ENCODE measurements around the gene CELA1. TPM values are rescaled to one million over a fixed set of nuclear protein-coding genes. Genes with fewer than 3 reads are reported as not detected.

CELA1 gene
- total RNA-seq, 1 experiment from 2014 or later, result not detected

DNA sequence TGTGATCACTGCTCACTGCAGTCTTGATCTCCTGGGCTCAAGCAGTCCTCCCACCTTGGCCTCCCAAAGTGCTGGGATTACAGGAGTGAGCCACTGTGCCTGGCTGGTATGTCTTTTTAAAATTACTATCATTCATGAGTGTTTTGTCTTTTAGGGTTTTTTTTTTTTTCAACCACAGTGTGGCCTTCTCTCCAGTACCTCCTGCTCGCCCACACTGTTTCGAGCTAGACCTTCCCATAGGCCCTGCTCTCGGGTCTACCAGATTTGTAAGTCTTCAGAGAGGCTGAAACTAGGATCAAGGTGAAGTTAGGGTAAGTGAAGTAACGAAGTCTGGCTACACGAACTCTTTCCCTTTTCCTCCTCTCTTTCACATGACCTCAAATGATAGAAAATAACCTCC lies 24.0 kb downstream of the CELA1 start:
- ChIA-PET CTCF (no interaction called here), POLR2A (no interaction called here)

DNA sequence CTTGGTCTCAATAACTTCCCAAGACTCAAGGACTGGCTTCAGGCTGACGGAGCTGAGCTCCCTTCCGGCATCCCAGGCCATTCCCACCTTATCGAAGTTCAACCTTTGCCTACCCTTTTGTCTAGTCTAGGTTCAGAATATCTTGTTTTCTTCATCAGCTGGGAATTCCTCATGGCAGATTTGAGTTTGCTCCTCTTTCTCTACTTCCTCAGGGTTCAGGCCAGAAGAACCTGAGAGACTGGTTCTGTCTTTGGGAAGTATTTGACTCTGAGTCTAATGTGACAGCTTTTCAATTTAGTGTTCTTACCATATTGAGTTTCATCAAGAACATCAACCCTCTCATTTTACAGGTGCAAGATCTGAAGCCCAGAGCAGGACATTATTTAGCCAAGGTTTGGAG lies 24.6 kb downstream of the CELA1 start:
- intact Hi-C loops (cut with micrococcal nuclease), result no loop called here
- CTCF ChIA-PET, result no interaction called here
- Histone ChIP-seq H3K36me3 (ENCODE audit: control insufficient read depth in 1 of 2, insufficient read depth in 2 of 2, low read length in 2 of 2) (no peaks in the 10 kb centered on the region), H3K9me3 (ENCODE audit: control insufficient read depth in 1 of 2, insufficient read depth in 1 of 2, low read depth in 1 of 2, low read length in 2 of 2) (no peaks in the 10 kb centered on the region), H2AFZ (ENCODE audit: low read depth, low read length, poor library complexity, severe bottlenecking) (no peak overlapping the region), H3K9ac (ENCODE audit: low read length) (no peak overlapping the region), H4K20me1 (ENCODE audit: insufficient read depth) (no peaks in the 10 kb centered on the region), H3K9me2 (ENCODE audit: insufficient read depth) (no peaks in the 10 kb centered on the region), H3K4me3 (replicated peaks in 1 of 2; ENCODE audit: low read depth in 1 of 2, low read length in 2 of 2) (no peak overlapping the region), H3K27ac (ENCODE audit: low read depth, low read length) (no peak overlapping the region), H3K4me1 (ENCODE audit: control insufficient read depth in 1 of 2, insufficient read depth in 2 of 2, low read length in 2 of 2) (no peaks in the 10 kb centered on the region), H3K27me3 (ENCODE audit: insufficient read depth, low read length) (no peaks in the 10 kb centered on the region), H3K79me2 (ENCODE audit: insufficient read depth, low read length) (no peaks in the 10 kb centered on the region), H3K4me2 (ENCODE audit: low read length) (no peak overlapping the region)
- no peak for TF ChIP-seq SP1 (IDR thresholded peaks at IDR 0.05; ENCODE audit: low read depth)
- RAD21 ChIA-PET (ENCODE audit: low non-redundant PET in 1 of 2, low total read pairs in 2 of 2, uncharacterized antibody in 2 of 2, unreplicated experiment in 2 of 2), result no interaction called here
- DNase-seq (ENCODE audit: low read depth, low spot score) (no peak), ATAC-seq (no peak)
- no TSS peak for BruUV-seq (replicated peaks)
- POLR2A ChIA-PET, result no interaction called here

More for the DNA sequence above, 24.0 kb downstream of the CELA1 start:
- no peak overlapping the region for H3K9ac ChIP-seq (ENCODE audit: low read length)
- no peaks in the 10 kb centered on the region for H3K79me2 ChIP-seq (ENCODE audit: insufficient read depth, low read length)
- H3K4me2 ChIP-seq (ENCODE audit: low read length), result no peak overlapping the region
- no peaks in the 10 kb centered on the region for H3K4me1 ChIP-seq (ENCODE audit: control insufficient read depth in 1 of 2, insufficient read depth in 2 of 2, low read length in 2 of 2)
- H3K27me3 ChIP-seq (ENCODE audit: insufficient read depth, low read length), result no peaks in the 10 kb centered on the region
- H3K27ac ChIP-seq (ENCODE audit: low read depth, low read length), result no peak overlapping the region
- DNase-seq (ENCODE audit: low read depth, low spot score) (no peak), ATAC-seq (no peak)
- no peaks in the 10 kb centered on the region for H3K9me3 ChIP-seq (ENCODE audit: control insufficient read depth in 1 of 2, insufficient read depth in 1 of 2, low read depth in 1 of 2, low read length in 2 of 2)
- BruUV-seq (replicated peaks), result no TSS peak
- TF ChIP-seq RAD21 (IDR thresholded peaks at IDR 0.05; ENCODE audit: low read depth), result no peak
- TF ChIP-seq, protein P1, sequence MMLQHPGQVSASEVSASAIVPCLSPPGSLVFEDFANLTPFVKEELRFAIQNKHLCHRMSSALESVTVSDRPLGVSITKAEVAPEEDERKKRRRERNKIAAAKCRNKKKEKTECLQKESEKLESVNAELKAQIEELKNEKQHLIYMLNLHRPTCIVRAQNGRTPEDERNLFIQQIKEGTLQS (IDR thresholded peaks at IDR 0.05), result no peak
- TF ChIP-seq, protein P2, sequence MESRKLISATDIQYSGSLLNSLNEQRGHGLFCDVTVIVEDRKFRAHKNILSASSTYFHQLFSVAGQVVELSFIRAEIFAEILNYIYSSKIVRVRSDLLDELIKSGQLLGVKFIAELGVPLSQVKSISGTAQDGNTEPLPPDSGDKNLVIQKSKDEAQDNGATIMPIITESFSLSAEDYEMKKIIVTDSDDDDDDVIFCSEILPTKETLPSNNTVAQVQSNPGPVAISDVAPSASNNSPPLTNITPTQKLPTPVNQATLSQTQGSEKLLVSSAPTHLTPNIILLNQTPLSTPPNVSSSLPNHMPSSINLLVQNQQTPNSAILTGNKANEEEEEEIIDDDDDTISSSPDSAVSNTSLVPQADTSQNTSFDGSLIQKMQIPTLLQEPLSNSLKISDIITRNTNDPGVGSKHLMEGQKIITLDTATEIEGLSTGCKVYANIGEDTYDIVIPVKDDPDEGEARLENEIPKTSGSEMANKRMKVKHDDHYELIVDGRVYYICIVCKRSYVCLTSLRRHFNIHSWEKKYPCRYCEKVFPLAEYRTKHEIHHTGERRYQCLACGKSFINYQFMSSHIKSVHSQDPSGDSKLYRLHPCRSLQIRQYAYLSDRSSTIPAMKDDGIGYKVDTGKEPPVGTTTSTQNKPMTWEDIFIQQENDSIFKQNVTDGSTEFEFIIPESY (IDR thresholded peaks at IDR 0.05; ENCODE audit: extremely low read depth, insufficient replicate concordance, low read length), result no peak
- no peaks in the 10 kb centered on the region for H3K9me2 ChIP-seq (ENCODE audit: insufficient read depth)
- no peaks in the 10 kb centered on the region for H4K20me1 ChIP-seq (ENCODE audit: insufficient read depth)
- RAD21 ChIA-PET (ENCODE audit: low non-redundant PET in 1 of 2, low total read pairs in 2 of 2, uncharacterized antibody in 2 of 2, unreplicated experiment in 2 of 2), result no interaction called here
- no peak overlapping the region for H2AFZ ChIP-seq (ENCODE audit: low read depth, low read length, poor library complexity, severe bottlenecking)
- H3K4me3 ChIP-seq (replicated peaks in 1 of 2; ENCODE audit: low read depth in 1 of 2, low read length in 2 of 2), result no peak overlapping the region
- intact Hi-C loops (cut with micrococcal nuclease), result no loop called here
- H3K36me3 ChIP-seq (ENCODE audit: control insufficient read depth in 1 of 2, insufficient read depth in 2 of 2, low read length in 2 of 2), result no peaks in the 10 kb centered on the region
